ENCODE data around the gene RAB5IF.

- no peak for TF ChIP-seq CTCF (IDR thresholded peaks at IDR 0.05)
- no peak for TF ChIP-seq POLR2A (IDR thresholded peaks at IDR 0.05)
Measured at GRCh38 chr20:36624068-36624943, 18.7 kb downstream of the RAB5IF start.
